ENCODE results near the gene SPOCD1. TPM values are rescaled to one million over a fixed set of nuclear protein-coding genes. Genes with fewer than 3 reads are reported as not detected.

SPOCD1 gene
- polyA plus RNA-seq, 2 of the 4 experiments (the other 2 are of a cell fraction): 0.98 to 4.8 TPM

DNA sequence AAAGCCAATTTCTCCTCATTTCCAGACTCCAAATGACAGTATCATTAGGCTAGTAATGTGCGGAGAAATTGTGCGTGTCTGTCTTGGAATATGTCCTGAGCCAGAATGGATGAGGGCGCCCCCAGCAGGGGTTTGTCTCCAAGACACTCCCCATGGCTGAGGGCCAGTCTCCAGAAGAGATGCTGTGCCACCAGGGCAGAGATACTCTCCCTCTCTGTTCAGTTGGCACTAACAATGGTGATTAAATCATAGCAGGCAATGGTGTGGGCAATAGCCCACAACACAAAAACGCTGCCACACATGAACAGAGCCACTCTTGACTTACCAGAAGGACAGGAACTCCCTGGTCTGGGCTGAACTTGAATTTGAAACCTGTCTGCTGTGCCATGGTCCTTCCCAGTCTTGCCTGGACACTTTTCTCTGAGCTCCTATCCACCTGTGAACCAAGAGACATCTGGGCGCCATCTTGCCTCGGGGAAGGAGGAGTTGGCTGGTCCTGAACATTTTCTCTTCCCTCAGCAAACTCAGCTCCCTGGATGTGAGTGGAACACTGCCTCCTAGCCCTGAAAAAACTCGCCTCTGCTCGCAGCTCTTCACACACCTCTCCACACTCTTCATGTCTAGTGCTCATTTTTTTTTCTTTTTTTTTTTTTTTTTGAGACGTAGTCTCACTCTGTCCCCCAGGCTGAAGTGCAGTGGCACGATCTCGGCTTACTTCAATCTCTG lies 36.9 kb downstream of the SPOCD1 start:
- 81% methylated on average over 11 of the region's 11 CpGs for WGBS (ENCODE audit: missing lambda C conversion rate)
- no peaks in the 10 kb centered on the region for H3K9me3 ChIP-seq
- ChIA-PET POLR2A (no interaction called here), CTCF (interaction anchor here (0.6 to 18.6 kb wide), 7 partner anchors 10 to 116 kb away, joined by 3 to 242 read pairs (median 4); partner anchors contain the start of gene ADGRB2)
- H3K4me1 ChIP-seq: peaks cover 6% of the 10 kb centered on the region; the same call in 2 of the 3 replicates
- H3K27ac ChIP-seq: no peak overlapping the region
- DNase-seq (ENCODE audit: low read depth in 1 of 2, low spot score in 1 of 2): no peak
- H3K4me3 ChIP-seq: no peak overlapping the region
- no peak for FAIRE-seq
- TF ChIP-seq, protein P1, sequence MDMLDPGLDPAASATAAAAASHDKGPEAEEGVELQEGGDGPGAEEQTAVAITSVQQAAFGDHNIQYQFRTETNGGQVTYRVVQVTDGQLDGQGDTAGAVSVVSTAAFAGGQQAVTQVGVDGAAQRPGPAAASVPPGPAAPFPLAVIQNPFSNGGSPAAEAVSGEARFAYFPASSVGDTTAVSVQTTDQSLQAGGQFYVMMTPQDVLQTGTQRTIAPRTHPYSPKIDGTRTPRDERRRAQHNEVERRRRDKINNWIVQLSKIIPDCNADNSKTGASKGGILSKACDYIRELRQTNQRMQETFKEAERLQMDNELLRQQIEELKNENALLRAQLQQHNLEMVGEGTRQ (IDR thresholded peaks at IDR 0.05): no peak
- TF ChIP-seq ZFP36 (IDR thresholded peaks at IDR 0.05; ENCODE audit: borderline replicate concordance, partially characterized antibody): peak; percentile 9
- no peak for TF ChIP-seq HDAC2 (IDR thresholded peaks at IDR 0.05)
- no peak for TF ChIP-seq MAFK (IDR thresholded peaks at IDR 0.05; ENCODE audit: partially characterized antibody)
- ATAC-seq: no peak
- no peak overlapping the region for H3K4me2 ChIP-seq

DNA sequence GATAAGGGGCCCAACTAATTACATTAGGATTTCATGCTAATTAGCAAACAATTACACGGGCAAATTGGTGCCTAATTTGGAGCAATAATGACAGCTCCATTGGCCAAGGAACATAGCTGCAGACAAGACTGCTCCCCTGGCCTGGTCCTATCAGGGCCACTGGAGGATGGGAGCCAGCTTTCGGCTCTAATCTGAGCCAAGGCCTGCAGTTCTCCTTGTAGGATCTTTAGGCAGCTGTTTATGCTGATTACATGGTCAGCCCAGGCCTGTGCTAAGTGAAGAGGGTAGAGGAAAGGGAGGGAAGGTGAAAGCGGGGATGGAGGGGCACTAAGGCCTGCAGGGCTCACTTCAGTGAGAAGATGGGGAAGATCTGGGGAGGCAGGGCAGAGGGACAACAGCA lies 39.3 kb downstream of the SPOCD1 start:
- ATAC-seq: no peak
- ChIA-PET POLR2A (no interaction called here), CTCF (interaction anchor here (1.0 to 18.6 kb wide), 6 partner anchors 8 to 61 kb away, joined by 3 to 242 read pairs (median 4); partner anchors contain the start of gene ADGRB2)
- Histone ChIP-seq H3K4me1 (peaks cover 6% of the 10 kb centered on the region; the same call in 2 of the 3 replicates), H3K9me3 (no peaks in the 10 kb centered on the region), H3K27ac (no peak overlapping the region), H3K4me2 (no peak overlapping the region), H3K4me3 (no peak overlapping the region)
- no peak for DNase-seq (ENCODE audit: low read depth in 1 of 2, low spot score in 1 of 2)
- TF ChIP-seq, protein P1 (IDR thresholded peaks at IDR 0.05): no peak
- TF ChIP-seq, protein P2, sequence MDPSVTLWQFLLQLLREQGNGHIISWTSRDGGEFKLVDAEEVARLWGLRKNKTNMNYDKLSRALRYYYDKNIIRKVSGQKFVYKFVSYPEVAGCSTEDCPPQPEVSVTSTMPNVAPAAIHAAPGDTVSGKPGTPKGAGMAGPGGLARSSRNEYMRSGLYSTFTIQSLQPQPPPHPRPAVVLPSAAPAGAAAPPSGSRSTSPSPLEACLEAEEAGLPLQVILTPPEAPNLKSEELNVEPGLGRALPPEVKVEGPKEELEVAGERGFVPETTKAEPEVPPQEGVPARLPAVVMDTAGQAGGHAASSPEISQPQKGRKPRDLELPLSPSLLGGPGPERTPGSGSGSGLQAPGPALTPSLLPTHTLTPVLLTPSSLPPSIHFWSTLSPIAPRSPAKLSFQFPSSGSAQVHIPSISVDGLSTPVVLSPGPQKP (IDR thresholded peaks at IDR 0.05; ENCODE audit: low read depth, low read length): no peak
- no peak for TF ChIP-seq EHF (CRISPR knock-in tag; IDR thresholded peaks at IDR 0.05)
- no peak for TF ChIP-seq NFE2L2 (conservative IDR thresholded peaks at IDR 0.05; ENCODE audit: low read length)
- WGBS (ENCODE audit: missing lambda C conversion rate): 75% methylated on average over 3 of the region's 3 CpGs
- FAIRE-seq: no peak

DNA sequence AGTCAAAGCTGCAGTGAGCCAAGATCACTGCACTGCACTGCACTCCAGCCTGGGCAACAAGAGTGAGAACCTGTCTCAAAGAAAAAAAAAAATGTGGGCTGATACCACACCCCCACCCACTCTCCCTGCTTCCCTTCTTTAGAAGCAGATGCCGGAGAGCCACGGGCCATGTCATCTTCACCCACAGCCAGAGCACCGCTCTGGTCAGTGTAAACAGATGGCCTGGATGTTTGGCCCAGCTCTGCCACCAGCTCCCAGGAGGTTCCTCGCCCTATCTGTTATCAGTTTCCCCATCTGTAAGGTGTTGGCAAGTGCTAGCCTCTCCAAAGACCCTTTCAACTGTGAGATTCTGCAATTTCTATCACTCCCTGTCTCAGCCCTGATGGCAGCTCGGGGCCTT lies 39.8 kb downstream of the SPOCD1 start:
- Histone ChIP-seq H3K4me3 (no peak overlapping the region), H3K4me2 (no peak overlapping the region), H3K9me3 (no peaks in the 10 kb centered on the region), H3K27ac (no peak overlapping the region), H3K4me1 (peaks cover 4% of the 10 kb centered on the region; the same call in 2 of the 3 replicates)
- ChIA-PET POLR2A (no interaction called here), CTCF (interaction anchor here (0.6 to 18.6 kb wide), 8 partner anchors 9 to 287 kb away, joined by 3 to 242 read pairs (median 3); partner anchors contain the start of gene ADGRB2)
- 62% methylated on average over 5 of the region's 5 CpGs for WGBS (ENCODE audit: missing lambda C conversion rate)
- no peak for ATAC-seq
- no peak for DNase-seq (ENCODE audit: low read depth in 1 of 2, low spot score in 1 of 2)
- TF ChIP-seq SREBF2 (IDR thresholded peaks at IDR 0.05) (no peak), BHLHE40 (IDR thresholded peaks at IDR 0.05; ENCODE audit: low read depth, low read length) (no peak), CBX8 (IDR thresholded peaks at IDR 0.05) (no peak), RFX5 (IDR thresholded peaks at IDR 0.05) (no peak), JUNB (IDR thresholded peaks at IDR 0.05) (no peak), RCOR1 (IDR thresholded peaks at IDR 0.05; ENCODE audit: low read depth, low read length) (no peak), GATA3 (IDR thresholded peaks at IDR 0.05; ENCODE audit: borderline replicate concordance) (no peak)
- TF ChIP-seq, protein P3, sequence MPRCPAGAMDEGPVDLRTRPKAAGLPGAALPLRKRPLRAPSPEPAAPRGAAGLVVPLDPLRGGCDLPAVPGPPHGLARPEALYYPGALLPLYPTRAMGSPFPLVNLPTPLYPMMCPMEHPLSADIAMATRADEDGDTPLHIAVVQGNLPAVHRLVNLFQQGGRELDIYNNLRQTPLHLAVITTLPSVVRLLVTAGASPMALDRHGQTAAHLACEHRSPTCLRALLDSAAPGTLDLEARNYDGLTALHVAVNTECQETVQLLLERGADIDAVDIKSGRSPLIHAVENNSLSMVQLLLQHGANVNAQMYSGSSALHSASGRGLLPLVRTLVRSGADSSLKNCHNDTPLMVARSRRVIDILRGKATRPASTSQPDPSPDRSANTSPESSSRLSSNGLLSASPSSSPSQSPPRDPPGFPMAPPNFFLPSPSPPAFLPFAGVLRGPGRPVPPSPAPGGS (IDR thresholded peaks at IDR 0.05): no peak
- TF ChIP-seq, protein P4, sequence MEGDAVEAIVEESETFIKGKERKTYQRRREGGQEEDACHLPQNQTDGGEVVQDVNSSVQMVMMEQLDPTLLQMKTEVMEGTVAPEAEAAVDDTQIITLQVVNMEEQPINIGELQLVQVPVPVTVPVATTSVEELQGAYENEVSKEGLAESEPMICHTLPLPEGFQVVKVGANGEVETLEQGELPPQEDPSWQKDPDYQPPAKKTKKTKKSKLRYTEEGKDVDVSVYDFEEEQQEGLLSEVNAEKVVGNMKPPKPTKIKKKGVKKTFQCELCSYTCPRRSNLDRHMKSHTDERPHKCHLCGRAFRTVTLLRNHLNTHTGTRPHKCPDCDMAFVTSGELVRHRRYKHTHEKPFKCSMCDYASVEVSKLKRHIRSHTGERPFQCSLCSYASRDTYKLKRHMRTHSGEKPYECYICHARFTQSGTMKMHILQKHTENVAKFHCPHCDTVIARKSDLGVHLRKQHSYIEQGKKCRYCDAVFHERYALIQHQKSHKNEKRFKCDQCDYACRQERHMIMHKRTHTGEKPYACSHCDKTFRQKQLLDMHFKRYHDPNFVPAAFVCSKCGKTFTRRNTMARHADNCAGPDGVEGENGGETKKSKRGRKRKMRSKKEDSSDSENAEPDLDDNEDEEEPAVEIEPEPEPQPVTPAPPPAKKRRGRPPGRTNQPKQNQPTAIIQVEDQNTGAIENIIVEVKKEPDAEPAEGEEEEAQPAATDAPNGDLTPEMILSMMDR (IDR thresholded peaks at IDR 0.05): no peak
- FAIRE-seq: no peak
